IMR-90 (cell line): ENCODE results near the gene TMEM82.

Source experiments
- BHLHE40 ChIP-seq: fragments of 150-350 bp; IDR thresholded peaks from 2 replicates; pipeline ENCODE4 v1.6.1; 2016; ENCODE audit warnings: mild to moderate bottlenecking, low read depth, low read length
- CTCF ChIP-seq: conservative IDR thresholded peaks from 2 replicates; pipeline ENCODE4 v1.5.1; 2012; ENCODE audit warnings: mild to moderate bottlenecking, low read depth, low read length, improper control_type of control experiment
- POLR2A ChIP-seq: IDR thresholded peaks from 2 replicates; pipeline ENCODE4 v1.6.1; 2012; ENCODE audit warnings: mild to moderate bottlenecking, low read depth, low read length
- USF2 ChIP-seq: fragments of 150-350 bp; IDR thresholded peaks from 2 replicates; pipeline ENCODE4 v1.6.1; 2017; ENCODE audit warnings: mild to moderate bottlenecking, antibody characterized with exemption, low read length, low read depth

DNA sequence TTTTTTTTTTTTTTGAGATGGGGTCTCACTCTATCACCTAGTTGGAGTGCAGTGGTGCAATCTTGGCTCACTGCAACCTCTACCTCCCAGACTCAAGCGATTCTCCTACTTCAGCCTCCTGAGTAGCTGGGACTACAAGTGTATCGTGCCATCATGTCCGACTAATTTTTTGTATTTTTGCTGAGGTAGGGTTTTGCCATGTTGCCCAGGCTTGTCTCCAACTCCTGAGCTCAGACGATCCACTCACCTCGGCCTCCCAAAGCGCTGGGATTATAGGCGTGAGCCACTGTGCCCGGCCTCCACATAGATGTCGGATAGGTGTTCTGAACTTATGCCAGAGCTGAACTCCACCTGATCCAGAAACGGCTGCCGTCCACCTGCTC lies 37.1 kb upstream of the TMEM82 start:
- TF ChIP-seq CTCF (no peak), USF2 (no peak), BHLHE40 (no peak), POLR2A (no peak)
